SK-N-SH treated with all-trans-retinoic acid at 6 μM for 48 hours (cell line): Measurements from ENCODE around the gene GRIN3A.

Source experiments
- ATAC-seq: fragments of 200-7000 bp; cut with Tn5 transposase; 3 replicates; pipeline ENCODE4 v1.9.1; 2020; ENCODE audit warnings: mild to moderate bottlenecking, moderate library complexity
- CSDC2 ChIP-seq: fragments of 250-450 bp; sonication (Bioruptor Pico); IDR thresholded peaks from 2 replicates; pipeline ENCODE4 v1.5.0; 2020; ENCODE audit warnings: mild to moderate bottlenecking, moderate library complexity
- GLIS3 ChIP-seq: fragments of 250-450 bp; sonication (Bioruptor Pico); IDR thresholded peaks from 2 replicates; pipeline ENCODE4 v1.5.0; 2020; ENCODE audit warnings: mild to moderate bottlenecking, moderate library complexity
- TOX ChIP-seq: fragments of 250-450 bp; sonication (Bioruptor Pico); IDR thresholded peaks from 2 replicates; pipeline ENCODE4 v1.8.0; 2021; ENCODE audit warnings: mild to moderate bottlenecking, moderate library complexity, borderline replicate concordance
- ZFP30 ChIP-seq: fragments of 450-650 bp; formaldehyde crosslinking; IDR thresholded peaks from 2 replicates; pipeline ENCODE4 v1.5.0; 2022; ENCODE audit warnings: mild to moderate bottlenecking, moderate library complexity
- ZNF70 ChIP-seq: fragments of 450-650 bp; formaldehyde crosslinking; IDR thresholded peaks from 2 replicates; pipeline ENCODE4 v1.5.0; 2020; ENCODE audit warnings: mild to moderate bottlenecking, moderate library complexity
- TF ChIP-seq, protein P1 (sequence below): fragments of 250-450 bp; sonication (Bioruptor Pico); IDR thresholded peaks from 2 replicates; pipeline ENCODE4 v1.8.0; 2020; ENCODE audit warnings: mild to moderate bottlenecking, moderate library complexity, borderline replicate concordance
- TF ChIP-seq, protein P2 (sequence below): fragments of 250-450 bp; sonication (Bioruptor Pico); IDR thresholded peaks from 2 replicates; pipeline ENCODE4 v1.5.1; 2020; ENCODE audit warnings: low read depth, mild to moderate bottlenecking, moderate library complexity

GRIN3A gene

DNA sequence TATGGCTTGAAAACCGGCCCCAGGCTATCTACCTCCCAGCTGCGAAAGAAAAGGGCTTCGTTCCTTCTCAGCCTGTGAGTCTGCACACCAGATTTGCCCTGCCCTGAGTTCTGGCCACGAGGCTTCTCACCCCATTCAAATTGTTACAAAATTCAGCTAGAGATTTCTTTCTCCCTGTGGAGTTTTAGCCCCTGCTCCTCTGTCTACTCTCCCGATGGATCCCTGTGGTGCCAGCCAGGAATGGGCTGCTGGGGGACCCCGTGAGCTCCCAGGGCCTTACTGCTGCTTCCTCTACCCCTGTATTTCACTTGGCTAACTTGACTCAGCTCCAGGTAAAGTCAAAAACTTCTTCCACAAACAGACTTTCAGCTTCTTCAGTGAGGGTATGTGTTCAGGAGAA is 214.1 kb downstream of the GRIN3A start:
- ATAC-seq: no peak
- TF ChIP-seq ZFP30 (CRISPR knock-in tag) (no peak), CSDC2 (CRISPR knock-in tag) (no peak), ZNF70 (CRISPR knock-in tag) (no peak), TOX (no peak), GLIS3 (CRISPR knock-in tag) (no peak)
- TF ChIP-seq, protein P1, sequence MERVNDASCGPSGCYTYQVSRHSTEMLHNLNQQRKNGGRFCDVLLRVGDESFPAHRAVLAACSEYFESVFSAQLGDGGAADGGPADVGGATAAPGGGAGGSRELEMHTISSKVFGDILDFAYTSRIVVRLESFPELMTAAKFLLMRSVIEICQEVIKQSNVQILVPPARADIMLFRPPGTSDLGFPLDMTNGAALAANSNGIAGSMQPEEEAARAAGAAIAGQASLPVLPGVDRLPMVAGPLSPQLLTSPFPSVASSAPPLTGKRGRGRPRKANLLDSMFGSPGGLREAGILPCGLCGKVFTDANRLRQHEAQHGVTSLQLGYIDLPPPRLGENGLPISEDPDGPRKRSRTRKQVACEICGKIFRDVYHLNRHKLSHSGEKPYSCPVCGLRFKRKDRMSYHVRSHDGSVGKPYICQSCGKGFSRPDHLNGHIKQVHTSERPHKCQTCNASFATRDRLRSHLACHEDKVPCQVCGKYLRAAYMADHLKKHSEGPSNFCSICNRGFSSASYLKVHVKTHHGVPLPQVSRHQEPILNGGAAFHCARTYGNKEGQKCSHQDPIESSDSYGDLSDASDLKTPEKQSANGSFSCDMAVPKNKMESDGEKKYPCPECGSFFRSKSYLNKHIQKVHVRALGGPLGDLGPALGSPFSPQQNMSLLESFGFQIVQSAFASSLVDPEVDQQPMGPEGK: no peak
- TF ChIP-seq, protein P2, sequence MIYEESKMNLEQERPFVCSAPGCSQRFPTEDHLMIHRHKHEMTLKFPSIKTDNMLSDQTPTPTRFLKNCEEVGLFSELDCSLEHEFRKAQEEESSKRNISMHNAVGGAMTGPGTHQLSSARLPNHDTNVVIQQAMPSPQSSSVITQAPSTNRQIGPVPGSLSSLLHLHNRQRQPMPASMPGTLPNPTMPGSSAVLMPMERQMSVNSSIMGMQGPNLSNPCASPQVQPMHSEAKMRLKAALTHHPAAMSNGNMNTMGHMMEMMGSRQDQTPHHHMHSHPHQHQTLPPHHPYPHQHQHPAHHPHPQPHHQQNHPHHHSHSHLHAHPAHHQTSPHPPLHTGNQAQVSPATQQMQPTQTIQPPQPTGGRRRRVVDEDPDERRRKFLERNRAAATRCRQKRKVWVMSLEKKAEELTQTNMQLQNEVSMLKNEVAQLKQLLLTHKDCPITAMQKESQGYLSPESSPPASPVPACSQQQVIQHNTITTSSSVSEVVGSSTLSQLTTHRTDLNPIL: no peak
- TF ChIP-seq, all 23 proteins: peak for 0
